Ovary (tissue), 3 donors: ENCODE results near the gene LITAF.

Experiments used
- CTCF ChIP-seq, 3 donors: fragments of 450-650 bp in 2 of 3; fragments of 200-600 bp in 1 of 3; IDR thresholded peaks; one replicate each; pipeline versions ENCODE4 v1.5.1 to v1.8.0; 2016 to 2022; ENCODE audit warnings: antibody characterized with exemption in 3 of 3, mild to moderate bottlenecking in 1 of 3
- EP300 ChIP-seq: sonication (generic); formaldehyde crosslinking; IDR thresholded peaks from one replicate; pipeline ENCODE4 v1.6.1; 2017; ENCODE audit warnings: antibody characterized with exemption
- donor health status: DM: no; HTN: no; CAD: no.

GRCh38 chr16:11627822-11628457 is 41.2 kb upstream of the LITAF start:
- TF ChIP-seq CTCF (IDR thresholded peaks at IDR 0.05) (no peak), EP300 (no peak)
